IPS DF 6.9 (cell line): ENCODE measurements around the gene RTL10.

Source experiments
- DNase-seq: peaks from one replicate; pipeline ENCODE4 v3.0.0-alpha.2; 2013; ENCODE audit warnings: low read depth, low spot score
- H3K27ac ChIP-seq: one replicate; pipeline ENCODE4 v1.5.1; 2013; ENCODE audit warnings: low read length, control low read depth
- H3K27me3 ChIP-seq: 2 replicates; pipeline ENCODE4 v1.6.1; 2013; ENCODE audit warnings: mild to moderate bottlenecking, low read length; ENCODE audit not compliant: control insufficient read depth, insufficient read depth
- H3K36me3 ChIP-seq: 2 replicates; pipeline ENCODE4 v1.6.1; 2013; ENCODE audit warnings: low read length; ENCODE audit not compliant: control insufficient read depth, insufficient read depth
- H3K4me1 ChIP-seq: 2 replicates; pipeline ENCODE4 v1.6.1; 2013; ENCODE audit warnings: low read length; ENCODE audit not compliant: control insufficient read depth, insufficient read depth
- H3K4me3 ChIP-seq: 2 replicates; pipeline ENCODE4 v1.5.1; 2013; ENCODE audit warnings: mild to moderate bottlenecking, low read length
- H3K9me3 ChIP-seq: 2 replicates; pipeline ENCODE4 v1.6.1; 2013; ENCODE audit warnings: low read length, inconsistent platforms; ENCODE audit not compliant: control insufficient read depth, insufficient read depth
- WGBS: extraction: QIAGEN DNeasy Blood & Tissue Kit; methylation state at CpG from one replicate; pipeline ENCODE4 v1.1.7; 2013; ENCODE audit warnings: mixed read lengths, missing lambda C conversion rate; ENCODE audit not compliant: insufficient read length, insufficient coverage; 5-methylcytosine and 5-hydroxymethylcytosine counted together

RTL10 gene

DNA sequence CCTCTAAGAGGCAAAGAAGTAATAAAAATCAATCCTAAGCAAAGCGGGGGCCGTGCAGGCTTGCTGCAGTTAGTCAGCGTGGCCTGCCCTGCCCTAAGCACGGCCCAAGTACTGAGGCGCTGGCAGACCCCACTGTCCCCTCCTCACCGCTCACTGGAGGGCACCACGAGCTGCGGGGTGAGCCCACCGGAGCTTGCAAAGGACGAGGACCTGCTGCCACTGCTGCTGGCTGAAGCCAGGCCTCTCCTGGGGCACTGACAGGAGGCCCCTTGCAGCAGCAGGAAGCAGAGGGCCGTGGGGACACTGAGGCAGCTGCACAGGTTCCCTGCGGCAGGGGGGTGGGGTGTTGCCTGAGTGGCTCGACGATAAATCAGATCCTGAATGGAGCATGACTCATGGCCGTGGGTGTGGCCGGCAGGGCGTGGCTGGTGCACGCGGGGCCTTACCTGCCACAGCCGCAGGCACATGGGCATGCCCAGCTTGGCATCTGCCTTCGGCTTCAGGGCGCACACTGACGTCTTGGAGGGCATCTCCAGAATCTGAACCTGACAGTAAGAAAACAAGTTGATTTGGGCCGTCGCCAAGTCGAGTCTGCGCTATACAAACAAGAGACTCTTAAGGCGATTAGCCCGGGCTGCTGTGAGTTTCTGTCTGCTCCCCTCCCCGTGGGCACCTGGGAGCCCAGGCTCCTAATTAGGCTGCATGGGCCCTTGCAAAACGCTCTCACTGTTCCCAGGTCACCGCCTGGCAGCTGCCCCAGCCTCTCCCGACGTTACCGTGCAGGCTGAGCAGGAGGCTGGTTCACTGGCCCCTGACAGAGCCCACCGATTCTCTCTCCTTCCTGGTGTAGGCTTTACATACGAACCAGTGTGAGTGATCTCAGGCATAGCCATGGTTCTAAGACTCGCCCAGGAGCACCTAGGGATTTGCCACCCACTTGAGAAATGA lies 48.2 kb downstream of the RTL10 start:
- no peak overlapping the region for H3K27ac ChIP-seq
- H3K4me1 ChIP-seq = no peaks in the 10 kb centered on the region
- DNase-seq = no peak
- WGBS = no CpG with 5 or more reads among the region's 38 CpGs
- H3K9me3 ChIP-seq = no peaks in the 10 kb centered on the region
- H3K36me3 ChIP-seq = peaks cover 3% of the 10 kb centered on the region; the same call in 1 of the 2 replicates
- no peaks in the 10 kb centered on the region for H3K27me3 ChIP-seq
- no peak overlapping the region for H3K4me3 ChIP-seq

DNA sequence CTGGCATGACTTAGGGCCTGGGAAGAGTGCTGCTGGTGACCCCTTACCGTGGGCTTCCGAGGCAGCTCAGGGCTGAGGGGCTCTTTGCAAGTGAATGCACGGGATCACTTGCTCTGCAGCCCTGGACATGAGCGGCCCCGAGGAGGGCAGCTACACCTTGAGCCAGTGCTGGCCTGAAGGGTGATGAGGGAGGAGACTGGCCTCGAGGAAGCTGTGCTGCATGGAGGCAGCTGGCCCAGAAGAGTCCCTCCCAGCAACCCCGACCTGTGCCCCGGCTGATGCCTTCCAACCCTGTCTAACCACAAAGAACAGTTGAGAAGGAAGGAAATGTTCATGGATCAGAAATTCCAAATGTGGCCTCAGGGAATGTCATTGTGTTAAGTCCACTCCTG lies 48.9 kb downstream of the RTL10 start:
- H3K27ac ChIP-seq = no peak overlapping the region

More for the DNA sequence above, 48.9 kb downstream of the RTL10 start:
- Histone ChIP-seq H3K36me3 (peaks cover 3% of the 10 kb centered on the region; the same call in 1 of the 2 replicates), H3K4me1 (no peaks in the 10 kb centered on the region), H3K27me3 (no peaks in the 10 kb centered on the region), H3K4me3 (no peak overlapping the region), H3K9me3 (no peaks in the 10 kb centered on the region)
- DNase-seq = no peak
- WGBS = no CpG with 5 or more reads among the region's 8 CpGs
